Stimulated activated CD4-positive, alpha-beta T cell treated with anti-CD3 and anti-CD28 coated beads, Interleukin-2, amount 100 ng/mL, for 48 hours (primary cell): ENCODE results near the gene USP6NL.
A peak's percentile ranks its signal among the peaks of the same experiment; 100 is the strongest.

Experiments
- DNase-seq, 2 donors: peaks; one replicate each; pipeline ENCODE4 v3.0.0-alpha.2; 2020

The USP6NL gene

GRCh38 chr10:11588873-11589574 is 22.4 kb downstream of the USP6NL start:
- no peak for DNase-seq

- DNase-seq, result no peak
Measured at GRCh38 chr10:11587722-11588259, 23.7 kb downstream of the USP6NL start.

- no peak for DNase-seq
Measured at GRCh38 chr10:11586170-11586569, 25.3 kb downstream of the USP6NL start.

- DNase-seq, result no peak
Measured at GRCh38 chr10:11581213-11581612, 30.2 kb downstream of the USP6NL start.

- DNase-seq, result no peak
Measured at GRCh38 chr10:11579885-11580284, 31.6 kb downstream of the USP6NL start.

- DNase-seq, result peak in 1 of 2 donors; percentile 40
Measured at GRCh38 chr10:11578802-11579255, 32.6 kb downstream of the USP6NL start.

GRCh38 chr10:11576092-11576809 is 35.2 kb downstream of the USP6NL start:
- no peak for DNase-seq

GRCh38 chr10:11573497-11573896 is 38.0 kb downstream of the USP6NL start:
- no peak for DNase-seq

- no peak for DNase-seq
Measured at GRCh38 chr10:11570751-11571150, 40.7 kb downstream of the USP6NL start.

- no peak for DNase-seq
Measured at GRCh38 chr10:11569471-11569870, 42.0 kb downstream of the USP6NL start.

GRCh38 chr10:11568578-11568977 is 42.9 kb downstream of the USP6NL start:
- DNase-seq, result no peak

- no peak for DNase-seq
Measured at GRCh38 chr10:11564741-11565140, 46.7 kb downstream of the USP6NL start.

GRCh38 chr10:11563936-11564335 is 47.5 kb downstream of the USP6NL start:
- DNase-seq, result no peak

GRCh38 chr10:11562888-11563287 is 48.6 kb downstream of the USP6NL start:
- no peak for DNase-seq

GRCh38 chr10:11560076-11560709 is 51.3 kb downstream of the USP6NL start:
- no peak for DNase-seq

GRCh38 chr10:11557967-11558366 is 53.5 kb downstream of the USP6NL start:
- DNase-seq, result no peak

- no peak for DNase-seq
Measured at GRCh38 chr10:11557513-11557912, 53.9 kb downstream of the USP6NL start.

GRCh38 chr10:11555556-11555955 is 55.9 kb downstream of the USP6NL start:
- DNase-seq, result no peak

- no peak for DNase-seq
Measured at GRCh38 chr10:11553773-11554381, 57.6 kb downstream of the USP6NL start.

- DNase-seq, result no peak
Measured at GRCh38 chr10:11551916-11552602, 59.4 kb downstream of the USP6NL start.

GRCh38 chr10:11551104-11551503 is 60.3 kb downstream of the USP6NL start:
- DNase-seq, result no peak

GRCh38 chr10:11548768-11549099 is 62.7 kb downstream of the USP6NL start:
- DNase-seq, result no peak
